GM18873 (cell line): ENCODE data around the gene TEC.

Experiments used
- ATAC-seq: cut with Tn5 transposase; IDR thresholded peaks from one replicate; pipeline ENCODE4 v1.9.1; 2021; ENCODE audit warnings: mild to moderate bottlenecking, moderate library complexity, moderate number of reproducible peaks; ENCODE audit not compliant: unreplicated experiment, low FRiP score

TEC gene

GRCh38 chr4:48130100-48130499 is 139.5 kb downstream of the TEC start:
- no peak for ATAC-seq

GRCh38 chr4:48129307-48130014 is 140.2 kb downstream of the TEC start:
- no peak for ATAC-seq

- peak; percentile 85 for ATAC-seq
These were observed 141.8 kb downstream of the TEC start for GRCh38 chr4:48127682-48128404.

- ATAC-seq: no peak
These were observed 142.4 kb downstream of the TEC start for GRCh38 chr4:48127231-48127630.

- ATAC-seq: no peak
These were observed 143.0 kb downstream of the TEC start for GRCh38 chr4:48126621-48127020.

- ATAC-seq: no peak
These were observed 144.8 kb downstream of the TEC start for GRCh38 chr4:48124870-48125269.

- no peak for ATAC-seq
These were observed 146.9 kb downstream of the TEC start for GRCh38 chr4:48122756-48123155.

- ATAC-seq: no peak
These were observed 148.5 kb downstream of the TEC start for GRCh38 chr4:48121180-48121579.

GRCh38 chr4:48120132-48120531 is 149.5 kb downstream of the TEC start:
- ATAC-seq: no peak

- no peak for ATAC-seq
These were observed 150.0 kb downstream of the TEC start for GRCh38 chr4:48119646-48120045.

GRCh38 chr4:48118081-48118480 is 151.6 kb downstream of the TEC start:
- no peak for ATAC-seq

- ATAC-seq: no peak
These were observed 153.1 kb downstream of the TEC start for GRCh38 chr4:48116582-48116981.

GRCh38 chr4:48114412-48114811 is 155.2 kb downstream of the TEC start:
- no peak for ATAC-seq

- no peak for ATAC-seq
These were observed 157.5 kb downstream of the TEC start for GRCh38 chr4:48112017-48112667.

GRCh38 chr4:48110452-48110978 is 159.1 kb downstream of the TEC start:
- no peak for ATAC-seq

- no peak for ATAC-seq
These were observed 160.0 kb downstream of the TEC start for GRCh38 chr4:48109413-48110263.

- ATAC-seq: no peak
These were observed 161.1 kb downstream of the TEC start for GRCh38 chr4:48108309-48109073.

GRCh38 chr4:48105230-48105629 is 164.4 kb downstream of the TEC start:
- no peak for ATAC-seq

GRCh38 chr4:48103483-48104139 is 166.0 kb downstream of the TEC start:
- ATAC-seq: peak; percentile 83
